Dermis microvascular lymphatic vessel endothelial cell (primary cell): Measurements from ENCODE around the gene SOX14. TPM values are rescaled to one million over a fixed set of nuclear protein-coding genes. Genes with fewer than 3 reads are reported as not detected.

Experiments
- DNase-seq, 2 donors: peaks; one replicate each; pipeline versions ENCODE4 v3.0.0 to v3.0.0-alpha.2; 2010; ENCODE audit warnings: low read depth in 2 of 2
- total RNA-seq: library from RNA; depleted of rRNA; stranded (reverse); fragments of >200 nt; gene quantifications from 2 replicates; pipeline ENCODE4 v1.2.1, GENCODE V29; 2014

Gene SOX14
- total RNA-seq, 1 donor from 2014 or later: not detected

DNA sequence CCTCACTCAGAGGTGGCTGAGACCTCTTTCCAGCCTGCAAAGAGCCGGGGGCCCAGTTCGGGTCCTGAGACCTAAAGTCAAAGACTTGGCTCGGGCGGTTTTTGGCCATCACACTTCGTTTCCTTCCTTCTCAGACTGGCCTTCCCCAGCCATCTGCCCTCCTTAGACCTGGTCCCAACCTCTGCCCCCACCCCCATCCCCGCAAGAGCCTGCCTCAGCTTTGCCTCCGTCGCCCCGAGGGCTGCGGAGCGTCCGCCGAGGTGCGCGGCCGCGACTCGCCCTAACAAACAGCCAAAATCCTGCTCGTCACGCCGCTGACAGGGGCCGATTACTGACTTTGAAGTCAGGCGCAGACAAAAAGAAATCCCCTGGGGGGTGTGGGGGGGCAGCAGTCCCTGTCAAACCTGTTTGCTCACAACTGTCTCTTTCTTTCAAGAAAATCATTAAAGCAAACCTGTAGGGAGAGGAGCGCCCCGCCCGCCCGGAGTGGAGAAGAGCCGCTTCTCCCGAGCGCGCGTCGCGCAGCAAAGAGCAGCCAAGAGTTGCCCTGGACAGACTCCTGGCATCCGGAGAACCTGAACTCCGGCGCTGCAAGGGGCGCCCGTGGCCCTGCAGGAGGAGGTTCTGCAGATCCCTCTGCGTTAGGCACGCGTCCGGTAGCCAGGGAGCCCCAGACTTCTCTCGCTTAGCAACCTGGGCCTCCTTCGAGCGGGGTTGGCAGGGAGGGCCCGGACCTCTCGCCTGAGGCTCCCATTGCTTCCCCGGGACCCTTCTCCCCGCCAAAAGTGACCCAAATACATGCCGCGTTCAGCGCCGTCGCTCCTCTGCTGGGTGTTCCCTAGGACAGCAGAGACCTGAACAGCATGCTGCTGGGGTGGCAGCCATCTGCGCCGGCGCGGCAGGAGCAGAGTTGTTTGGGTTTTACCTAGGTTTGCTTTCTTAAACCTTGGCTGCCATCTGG, 4.5 kb downstream of the SOX14 start:
- DNase-seq: no peak

DNA sequence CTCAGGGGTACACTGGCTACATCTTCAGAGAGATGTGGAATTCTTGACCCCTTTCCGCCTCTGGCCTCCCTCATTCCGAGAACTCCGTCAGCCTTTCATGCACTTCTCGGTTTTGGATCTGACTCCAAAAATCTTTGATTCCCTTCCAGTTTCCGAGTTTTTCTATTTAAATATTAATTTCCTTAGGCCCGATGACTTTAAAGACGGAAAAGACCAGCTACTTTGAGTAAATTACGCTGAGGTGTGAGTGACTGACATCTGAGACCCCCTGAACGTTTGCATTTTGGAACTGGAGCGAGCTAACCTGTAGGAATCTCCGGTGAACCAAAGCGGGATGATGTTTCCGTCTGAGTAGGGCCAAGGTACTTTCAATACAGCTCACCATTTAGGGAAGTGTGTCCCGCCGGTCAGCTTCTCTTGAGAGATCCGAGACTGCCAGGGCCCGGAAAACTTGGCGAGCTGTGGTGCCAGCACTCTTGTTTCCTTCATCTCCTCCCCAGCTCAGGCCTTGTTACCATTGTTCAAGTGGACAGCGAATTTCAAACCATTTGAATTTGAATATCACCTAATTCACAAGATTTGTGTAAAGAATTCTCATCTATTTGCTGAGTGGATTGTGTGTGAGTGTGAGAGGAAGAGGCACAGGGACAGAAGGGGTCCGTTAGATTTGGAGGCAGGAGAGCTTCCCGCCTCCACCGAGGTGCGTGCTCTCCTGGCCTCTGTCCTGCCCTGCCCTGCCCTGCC, 5.4 kb downstream of the SOX14 start:
- DNase-seq: no peak

DNA sequence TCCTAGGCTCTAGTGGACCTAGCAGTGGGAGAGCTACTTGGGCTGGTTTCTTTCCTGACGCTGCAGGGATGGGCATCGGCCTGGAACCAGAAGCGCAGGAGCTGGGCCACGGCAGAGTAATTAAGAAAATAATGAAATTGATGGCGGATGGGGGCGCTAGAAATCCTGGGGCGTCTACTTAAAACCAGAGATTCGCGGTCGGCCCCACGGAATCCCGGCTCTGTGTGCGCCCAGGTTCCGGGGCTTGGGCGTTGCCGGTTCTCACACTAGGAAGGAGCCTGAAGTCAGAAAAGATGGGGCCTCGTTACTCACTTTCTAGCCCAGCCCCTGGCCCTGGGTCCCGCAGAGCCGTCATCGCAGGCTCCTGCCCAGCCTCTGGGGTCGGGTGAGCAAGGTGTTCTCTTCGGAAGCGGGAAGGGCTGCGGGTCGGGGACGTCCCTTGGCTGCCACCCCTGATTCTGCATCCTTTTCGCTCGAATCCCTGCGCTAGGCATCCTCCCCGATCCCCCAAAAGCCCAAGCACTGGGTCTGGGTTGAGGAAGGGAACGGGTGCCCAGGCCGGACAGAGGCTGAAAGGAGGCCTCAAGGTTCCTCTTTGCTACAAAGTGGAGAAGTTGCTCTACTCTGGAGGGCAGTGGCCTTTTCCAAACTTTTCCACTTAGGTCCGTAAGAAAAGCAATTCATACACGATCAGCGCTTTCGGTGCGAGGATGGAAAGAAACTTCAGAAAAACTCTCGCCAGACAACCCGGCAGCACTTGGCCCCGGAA, 6.1 kb downstream of the SOX14 start:
- DNase-seq: no peak

DNA sequence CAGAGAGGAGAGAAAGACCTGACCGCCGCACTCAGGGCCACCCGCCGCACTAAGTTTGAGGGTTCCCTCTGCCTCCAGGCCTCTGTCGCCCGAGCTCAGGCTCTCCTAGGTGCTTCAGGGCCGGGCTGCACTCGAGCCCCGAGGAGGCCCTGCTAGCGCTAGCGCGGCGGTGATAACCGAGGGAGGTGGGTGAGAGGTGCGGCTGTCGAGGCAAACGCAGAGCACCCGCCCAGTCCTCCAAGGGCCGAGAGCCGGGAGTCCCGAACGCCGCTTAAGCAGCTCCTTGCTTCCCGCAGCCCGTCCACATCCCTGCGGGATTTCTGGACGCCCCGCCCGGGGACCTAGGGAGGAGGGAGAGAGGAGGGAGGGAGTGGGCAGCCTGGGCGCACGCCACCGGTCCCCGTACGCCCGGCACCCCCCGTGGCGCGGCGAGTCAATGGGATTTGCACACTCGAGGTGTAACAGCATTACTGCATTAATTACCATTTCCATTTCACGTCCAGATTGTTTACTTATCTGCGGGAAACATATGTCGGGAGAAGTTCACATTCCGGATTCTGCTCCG, 6.8 kb downstream of the SOX14 start:
- no peak for DNase-seq

DNA sequence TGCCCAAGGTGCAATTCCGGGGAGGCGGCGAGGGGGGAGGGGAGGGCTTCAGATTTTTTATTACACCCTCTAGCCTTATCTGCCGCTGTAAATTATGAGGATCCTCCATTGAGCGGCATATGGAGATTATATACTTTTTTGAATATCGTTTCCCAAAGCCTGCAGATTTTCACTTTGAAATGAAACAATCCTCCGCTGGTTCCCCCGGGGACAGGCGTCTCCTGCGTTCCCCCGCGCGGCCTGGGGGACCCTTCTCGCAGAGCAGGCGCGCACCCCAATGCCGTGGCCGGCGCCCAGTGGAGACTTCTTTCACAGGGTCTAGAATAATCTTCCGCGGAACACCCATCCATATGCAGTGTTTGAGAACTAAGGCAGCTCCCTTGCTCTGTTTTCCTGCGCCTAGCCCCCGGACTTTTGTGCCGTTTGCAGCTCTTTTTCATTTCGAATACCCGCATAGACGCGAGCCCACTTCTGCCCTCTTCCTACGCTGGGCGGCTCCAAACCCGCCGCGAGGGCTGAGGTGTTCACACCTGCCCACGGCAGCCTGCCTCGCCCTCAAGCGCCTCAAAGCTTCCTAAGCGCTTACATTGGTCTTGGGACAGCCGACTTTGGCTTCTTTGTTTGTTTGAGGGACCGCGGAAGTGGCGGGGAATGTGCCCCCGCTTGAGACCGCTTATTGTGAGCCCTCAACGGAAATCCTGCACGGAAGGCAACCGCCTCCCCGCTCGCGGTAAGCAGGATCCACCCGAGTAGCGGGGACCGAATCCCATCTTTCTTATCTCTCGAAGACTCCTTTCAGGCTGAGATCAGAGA, 7.5 kb downstream of the SOX14 start:
- DNase-seq: no peak

DNA sequence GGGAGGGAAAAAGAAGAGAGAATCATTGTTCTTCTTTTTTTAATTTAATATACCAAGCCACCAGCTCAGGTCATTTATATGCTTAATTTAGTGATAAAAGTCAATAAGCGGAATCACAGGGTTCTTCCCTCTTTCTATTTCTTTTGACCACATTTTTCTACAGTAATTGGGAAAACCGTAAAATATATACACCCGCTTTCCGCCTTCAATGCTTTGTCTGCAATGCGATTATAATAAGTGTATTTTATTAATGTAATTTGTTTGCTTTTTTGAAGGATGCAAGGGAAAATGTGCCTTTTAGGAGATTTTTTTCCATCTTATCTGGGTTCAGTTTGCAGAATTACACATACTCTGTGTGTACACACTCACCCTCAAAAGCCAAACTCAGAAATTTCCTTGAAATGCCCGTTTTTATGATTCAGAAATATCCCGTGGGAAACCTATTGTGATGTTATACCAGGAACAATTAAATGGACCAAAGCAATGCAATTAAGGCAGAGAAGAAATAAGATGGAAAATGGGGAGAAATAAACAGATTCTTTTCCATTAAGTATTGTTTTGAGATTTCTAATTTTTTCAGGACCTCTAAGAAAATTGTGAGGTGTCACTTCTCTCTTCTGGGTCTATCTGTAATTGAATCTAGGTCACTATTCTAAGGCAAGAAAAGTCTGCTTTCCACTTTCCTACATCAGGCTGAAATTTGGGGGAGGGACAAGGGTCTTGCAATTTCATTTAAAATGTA, 8.3 kb downstream of the SOX14 start:
- DNase-seq: no peak

DNA sequence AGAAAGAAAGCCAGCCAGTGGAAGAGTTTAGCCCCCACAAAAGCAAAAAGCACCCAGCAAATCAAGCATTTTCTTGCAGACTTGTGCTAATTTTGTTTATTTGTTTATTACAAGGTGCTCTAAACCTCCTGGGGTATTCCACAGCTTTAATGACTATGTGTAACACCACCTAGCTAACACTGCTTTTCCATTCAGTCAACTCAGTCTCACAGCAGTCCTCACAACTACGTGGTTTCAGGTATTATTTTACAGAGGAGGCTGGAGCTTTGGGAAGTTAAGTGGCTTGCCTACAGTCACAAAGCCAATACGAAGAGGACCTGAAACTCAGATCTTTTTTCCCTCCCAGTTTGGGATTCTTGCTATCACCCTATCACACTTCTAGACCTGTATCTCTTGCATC, 14.8 kb downstream of the SOX14 start:
- DNase-seq: no peak

DNA sequence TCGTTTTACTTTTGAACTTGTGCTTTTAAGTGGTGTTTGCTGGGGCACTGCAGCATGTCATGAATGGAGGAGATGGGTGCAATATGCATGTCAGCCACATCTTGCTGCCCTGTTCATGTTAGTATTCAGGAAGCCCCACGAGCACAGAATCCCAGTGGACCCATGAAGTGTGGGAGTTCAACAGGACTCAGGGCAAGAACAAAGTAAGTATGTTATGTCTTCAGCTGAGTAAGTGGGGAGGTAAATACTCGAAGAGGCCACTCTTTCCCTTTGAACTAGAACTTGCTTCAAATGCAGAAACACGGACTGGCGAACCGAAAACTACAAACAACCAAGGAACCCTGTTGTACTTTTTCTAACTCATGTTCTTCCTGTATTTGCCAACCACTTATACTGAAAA, 23.4 kb downstream of the SOX14 start:
- DNase-seq: no peak

DNA sequence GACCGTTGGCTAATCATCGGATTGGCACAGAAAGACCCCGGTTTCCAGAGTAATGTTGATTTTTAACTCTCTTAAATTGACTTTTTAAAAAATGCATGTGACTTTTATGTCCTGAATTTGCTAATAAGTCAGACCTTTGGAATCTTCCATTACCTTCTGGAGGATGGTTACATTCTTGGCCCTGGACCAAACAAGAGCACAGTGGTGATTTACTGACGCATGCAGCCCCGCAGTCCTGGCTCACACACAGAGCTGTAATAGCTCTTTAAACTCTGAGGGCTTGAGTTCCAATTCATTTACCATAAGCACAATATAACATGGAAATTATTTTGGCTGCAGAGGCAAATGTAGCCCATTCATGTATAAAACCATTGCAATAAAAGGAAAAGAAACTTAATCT, 25.1 kb downstream of the SOX14 start:
- no peak for DNase-seq

DNA sequence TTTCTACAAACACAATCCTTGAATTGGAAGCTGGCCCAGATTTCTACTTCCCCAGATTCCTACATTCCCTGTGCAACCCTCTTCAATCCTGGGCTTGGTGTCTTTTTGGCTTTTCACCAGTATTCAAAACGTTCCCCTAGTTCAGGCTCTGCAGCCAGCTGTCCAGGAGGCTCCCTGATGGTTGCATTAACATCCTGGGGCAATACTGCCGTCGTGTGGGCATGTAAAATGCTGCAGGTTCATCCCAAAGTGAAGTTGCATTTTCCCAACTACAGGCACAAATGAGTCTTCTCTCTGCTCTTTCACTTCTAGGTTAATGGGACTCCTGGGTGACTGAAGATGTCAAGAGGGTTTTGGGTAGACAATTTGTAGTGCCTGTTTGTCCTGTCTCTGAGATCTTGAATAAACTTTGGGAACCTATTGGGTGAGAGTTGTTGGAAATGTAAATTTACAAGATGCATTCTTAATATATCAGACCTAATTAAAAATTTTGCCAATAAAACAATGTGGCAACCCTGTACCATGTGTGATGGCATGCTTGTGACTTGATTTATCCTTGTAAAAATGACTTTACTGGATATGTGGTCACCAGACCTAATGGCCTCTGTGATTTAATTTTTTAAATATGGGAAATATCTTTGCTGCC, 28.6 kb downstream of the SOX14 start:
- peak; percentile 6 to 42 for DNase-seq

DNA sequence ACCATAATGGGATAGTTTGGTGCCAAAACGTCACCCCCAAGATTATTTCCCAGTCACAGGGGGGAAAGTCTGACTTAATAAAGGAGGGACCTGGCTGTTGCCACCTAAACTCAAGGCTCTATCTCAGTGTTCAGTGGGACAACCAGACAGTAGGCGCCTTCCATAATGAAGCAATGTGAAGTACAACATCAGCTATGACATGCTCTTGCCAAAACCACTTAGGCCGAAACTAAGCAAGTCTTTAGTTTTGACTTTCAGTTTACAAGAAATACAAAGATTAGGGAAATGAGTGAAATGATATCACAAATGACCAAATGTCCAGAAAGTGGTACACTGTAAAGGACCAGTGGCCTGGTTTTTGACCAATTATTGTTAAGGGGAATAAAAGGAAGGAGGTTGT, 32.9 kb downstream of the SOX14 start:
- DNase-seq: no peak

DNA sequence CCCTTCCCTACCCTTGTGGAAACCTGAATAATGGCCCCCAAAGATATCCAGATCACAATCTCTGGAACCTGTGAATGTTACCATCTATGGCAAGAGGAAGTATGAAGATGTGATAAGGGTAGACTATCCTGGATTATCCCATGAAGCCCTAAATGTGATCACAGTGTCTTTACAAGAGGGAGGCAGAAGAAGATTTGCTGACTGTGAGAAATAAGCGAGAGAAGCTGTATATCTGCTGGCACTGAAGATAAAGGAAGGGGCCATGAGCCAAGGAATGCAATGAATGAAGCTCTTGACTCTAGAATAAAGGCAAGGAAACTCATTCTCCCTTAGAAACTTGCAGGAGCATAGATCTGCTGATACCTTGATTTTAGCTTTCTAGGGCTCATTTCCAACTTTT, 39.1 kb downstream of the SOX14 start:
- no peak for DNase-seq

DNA sequence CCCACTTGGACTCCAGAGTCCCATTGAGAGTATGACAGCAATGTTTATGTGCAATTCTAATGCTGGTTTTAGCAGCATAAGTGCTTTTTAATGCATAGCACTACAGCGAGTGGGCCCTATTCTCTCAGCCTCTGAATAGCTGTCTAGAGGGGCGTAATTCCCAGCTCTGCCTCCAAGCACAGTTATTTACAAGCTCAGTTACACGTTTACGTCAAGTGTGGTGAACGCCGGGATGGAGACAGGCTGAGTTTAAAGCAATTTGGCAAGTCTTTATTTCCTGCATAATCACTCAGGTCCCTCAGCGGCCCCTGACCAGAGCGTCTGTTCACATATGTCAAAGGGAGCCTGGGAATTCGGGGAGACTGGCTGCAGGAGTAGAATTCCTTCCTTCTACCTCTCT, 43.9 kb downstream of the SOX14 start:
- DNase-seq: no peak

DNA sequence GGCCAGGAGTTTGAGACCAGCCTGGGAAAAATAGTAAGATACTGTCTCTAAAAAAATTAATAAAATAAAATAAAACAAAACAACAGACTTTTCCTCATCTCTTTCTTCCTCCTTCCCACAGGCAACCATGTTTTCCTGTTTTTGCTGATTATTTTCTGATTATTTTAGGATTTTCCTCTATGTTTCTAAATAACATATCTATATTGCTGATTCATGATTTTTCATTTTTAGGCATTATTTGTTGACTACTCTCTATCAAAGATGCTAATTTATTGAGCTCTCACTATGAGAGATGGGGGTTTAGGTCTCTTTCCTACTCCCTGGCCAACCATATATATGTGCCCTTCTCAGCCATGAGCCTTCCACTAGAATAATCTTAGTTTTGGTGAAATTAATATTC, 45.4 kb downstream of the SOX14 start:
- DNase-seq: no peak

DNA sequence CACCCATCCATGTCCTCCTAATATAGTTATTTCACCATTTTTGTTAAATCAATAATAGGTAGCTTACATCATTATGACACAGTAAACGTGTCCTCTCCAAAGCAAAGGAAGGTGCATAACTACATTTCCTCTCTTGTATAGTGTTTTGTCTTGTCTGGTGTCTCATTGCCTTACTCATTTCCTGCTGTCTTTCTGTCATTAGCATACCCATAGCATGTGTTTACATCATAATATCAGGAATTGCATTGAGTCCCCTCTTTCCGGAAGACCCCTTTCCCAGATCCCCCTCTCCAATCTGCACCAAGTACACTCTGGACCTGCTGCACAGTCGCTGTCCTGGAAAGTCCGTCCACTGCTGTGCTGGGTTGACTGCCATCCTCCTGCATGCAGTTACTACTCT, 47.9 kb downstream of the SOX14 start:
- DNase-seq: no peak

DNA sequence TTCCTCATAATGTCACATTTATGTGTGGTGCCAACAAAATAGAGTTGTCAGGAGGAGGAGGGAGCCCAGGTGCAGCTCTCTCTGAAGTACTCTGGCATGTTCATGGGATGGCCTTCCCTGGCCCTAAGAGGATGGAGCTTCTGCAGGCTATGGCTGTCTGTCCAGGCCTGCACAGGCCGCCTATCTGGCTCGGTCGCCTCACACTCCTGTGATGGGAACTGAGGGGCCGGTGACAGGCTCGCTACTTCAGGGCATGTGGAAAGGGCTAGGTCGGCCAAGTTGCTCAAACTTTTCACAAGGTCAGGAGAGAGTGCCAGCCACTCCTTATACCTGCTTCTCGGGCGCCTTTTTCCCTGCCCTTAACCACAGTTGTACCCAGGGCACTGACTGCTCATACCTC, 51.1 kb downstream of the SOX14 start:
- no peak for DNase-seq
